ELR (cell line): ENCODE data around the gene MDM2.
"Not testable (repeated sequence)": the region's sequence is repeated elsewhere in the genome, so short reads cannot be mapped to it uniquely, and the experiment has no call there.

Experiments used
- DNase-seq: peaks from one replicate; pipeline ENCODE4 v3.0.0-alpha.2; 2015; ENCODE audit warnings: low read depth

The MDM2 gene

GRCh38 chr12:68805592-68806120 lies 2.3 kb upstream of the MDM2 start:
- DNase-seq: peak; percentile 54

GRCh38 chr12:68806488-68807237 lies 1.3 kb upstream of the MDM2 start:
- peak; percentile 20 for DNase-seq

- DNase-seq: not testable (repeated sequence)
Measured at GRCh38 chr12:68807274-68807575, 752 bp upstream of the MDM2 start.

GRCh38 chr12:68808388-68809189 lies 612 bp downstream of the MDM2 start:
- peak; percentile 93 for DNase-seq

- no peak for DNase-seq
Measured at GRCh38 chr12:68809190-68810026, 1.4 kb downstream of the MDM2 start.

- not testable (repeated sequence) for DNase-seq
Measured at GRCh38 chr12:68810027-68810389, 2.0 kb downstream of the MDM2 start.

GRCh38 chr12:68811573-68811972 lies 3.6 kb downstream of the MDM2 start:
- not testable (repeated sequence) for DNase-seq

GRCh38 chr12:68812553-68813241 lies 4.7 kb downstream of the MDM2 start:
- DNase-seq: no peak

- DNase-seq: no peak
Measured at GRCh38 chr12:68813242-68813593, 5.2 kb downstream of the MDM2 start.

- no peak for DNase-seq
Measured at GRCh38 chr12:68814490-68815231, 6.7 kb downstream of the MDM2 start.

GRCh38 chr12:68815232-68815927 lies 7.4 kb downstream of the MDM2 start:
- no peak for DNase-seq

- no peak for DNase-seq
Measured at GRCh38 chr12:68815928-68816800, 8.2 kb downstream of the MDM2 start.

- DNase-seq: not testable (repeated sequence)
Measured at GRCh38 chr12:68819481-68819880, 11.5 kb downstream of the MDM2 start.

- DNase-seq: no peak
Measured at GRCh38 chr12:68821357-68822188, 13.6 kb downstream of the MDM2 start.

GRCh38 chr12:68823696-68824095 lies 15.7 kb downstream of the MDM2 start:
- DNase-seq: no peak

- DNase-seq: no peak
Measured at GRCh38 chr12:68824131-68824530, 16.2 kb downstream of the MDM2 start.

GRCh38 chr12:68824597-68825250 lies 16.7 kb downstream of the MDM2 start:
- DNase-seq: no peak

- peak; percentile 60 for DNase-seq
Measured at GRCh38 chr12:68825569-68826217, 17.7 kb downstream of the MDM2 start.
